Measurements from ENCODE around the gene SIRPA.

The SIRPA gene

GRCh38 chr20:1877609-1878200, 17.5 kb upstream of the SIRPA start:
- in situ Hi-C loops (cut with MboI; ENCODE audit: low pct_unique_long_range_greater_than_20kb, low sequenced_read_pairs, unreplicated experiment) = no loop called here
- no peak for DNase-seq (ENCODE audit: low spot score)
- no peak for TF ChIP-seq CTCF (IDR thresholded peaks at IDR 0.05; ENCODE audit: extremely low read depth, insufficient read depth, missing control alignments)

GRCh38 chr20:1879369-1879768, 15.8 kb upstream of the SIRPA start:
- no peak for DNase-seq (ENCODE audit: low spot score)
- in situ Hi-C loops (cut with MboI; ENCODE audit: low pct_unique_long_range_greater_than_20kb, low sequenced_read_pairs, unreplicated experiment) = no loop called here
- TF ChIP-seq CTCF (IDR thresholded peaks at IDR 0.05; ENCODE audit: extremely low read depth, insufficient read depth, missing control alignments) = no peak

GRCh38 chr20:1879934-1880333, 15.3 kb upstream of the SIRPA start:
- no peak for TF ChIP-seq CTCF (IDR thresholded peaks at IDR 0.05; ENCODE audit: extremely low read depth, insufficient read depth, missing control alignments)
- in situ Hi-C loops (cut with MboI; ENCODE audit: low pct_unique_long_range_greater_than_20kb, low sequenced_read_pairs, unreplicated experiment) = no loop called here
- DNase-seq (ENCODE audit: low spot score) = no peak

- TF ChIP-seq CTCF (IDR thresholded peaks at IDR 0.05; ENCODE audit: extremely low read depth, insufficient read depth, missing control alignments) = no peak
- DNase-seq (ENCODE audit: low spot score) = no peak
- in situ Hi-C loops (cut with MboI; ENCODE audit: low pct_unique_long_range_greater_than_20kb, low sequenced_read_pairs, unreplicated experiment) = no loop called here
These were observed 14.5 kb upstream of the SIRPA start for GRCh38 chr20:1880529-1881239.

- no peak for DNase-seq (ENCODE audit: low spot score)
- in situ Hi-C loops (cut with MboI; ENCODE audit: low pct_unique_long_range_greater_than_20kb, low sequenced_read_pairs, unreplicated experiment) = no loop called here
- TF ChIP-seq CTCF (IDR thresholded peaks at IDR 0.05; ENCODE audit: extremely low read depth, insufficient read depth, missing control alignments) = no peak
These were observed 13.9 kb upstream of the SIRPA start for GRCh38 chr20:1881240-1881835.

- no peak for TF ChIP-seq CTCF (IDR thresholded peaks at IDR 0.05; ENCODE audit: extremely low read depth, insufficient read depth, missing control alignments)
- in situ Hi-C loops (cut with MboI; ENCODE audit: low pct_unique_long_range_greater_than_20kb, low sequenced_read_pairs, unreplicated experiment) = no loop called here
- no peak for DNase-seq (ENCODE audit: low spot score)
These were observed 13.2 kb upstream of the SIRPA start for GRCh38 chr20:1882026-1882425.

Data from GM13977 (cell line).